RCC 7860 (cell line): Measurements from ENCODE around the gene MRPL48.
"Not testable (repeated sequence)": the region's sequence is repeated elsewhere in the genome, so short reads cannot be mapped to it uniquely, and the experiment has no call there.

Experiments
- DNase-seq: peaks from one replicate; pipeline ENCODE4 v3.0.0-alpha.2; 2015; ENCODE audit warnings: low spot score
- FAIRE-seq: peaks from 2 replicates; lab custom pipeline; 2012; peaks lifted over from hg19 to GRCh38; lab: Jason Lieb, UNC

Gene MRPL48

DNA sequence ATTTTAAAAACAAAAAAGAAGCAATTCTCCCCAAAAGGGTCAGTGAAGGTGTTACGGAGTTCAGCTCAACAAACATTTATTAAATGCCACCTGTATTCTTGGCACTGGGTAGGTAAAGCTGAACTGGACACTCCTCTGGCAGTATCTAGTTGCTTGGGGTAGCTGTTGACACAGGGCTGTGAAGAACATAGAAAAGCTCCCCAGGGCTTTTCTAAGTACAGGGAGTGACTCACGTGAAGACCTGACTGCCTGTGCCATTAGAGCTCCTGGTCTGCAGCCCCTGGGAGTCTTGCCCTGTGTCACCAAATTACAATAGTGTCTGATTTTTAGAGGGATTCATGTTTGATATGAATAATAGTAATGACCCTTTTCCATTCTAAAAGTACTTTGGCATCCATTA, 45.4 kb downstream of the MRPL48 start:
- no peak for FAIRE-seq
- DNase-seq = no peak

DNA sequence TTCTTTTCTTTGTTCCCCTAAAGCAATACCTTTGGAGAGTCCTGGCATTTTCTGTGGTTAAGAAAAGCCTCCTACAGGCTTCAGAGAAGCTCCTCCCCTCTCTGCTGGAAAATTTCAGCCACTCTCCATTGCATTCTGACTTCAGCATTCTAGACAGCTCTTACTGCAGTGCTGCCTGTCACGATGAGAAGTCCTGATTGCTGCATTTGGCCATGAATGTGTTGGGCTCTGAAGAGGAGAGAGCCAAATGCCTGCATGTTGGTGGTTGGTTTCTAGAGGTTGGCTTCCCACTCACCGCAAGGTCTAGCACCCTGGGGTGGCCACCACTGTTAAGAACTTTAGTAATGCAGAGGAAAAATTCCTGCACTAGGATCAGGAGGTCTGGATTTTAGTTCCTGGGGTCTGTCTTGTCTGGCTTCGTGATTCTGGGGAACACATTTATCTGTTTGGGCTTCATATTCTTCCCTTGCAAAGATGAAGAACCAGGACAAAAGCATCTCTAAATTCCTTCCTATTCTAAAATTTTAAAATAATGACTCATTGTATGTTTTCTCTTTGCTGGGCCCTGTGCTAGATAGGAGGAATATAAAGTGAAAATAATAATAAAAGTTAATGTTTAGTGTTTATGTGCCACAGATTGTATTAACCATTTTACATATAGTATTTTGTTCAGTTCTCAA, 50.9 kb downstream of the MRPL48 start:
- no peak for FAIRE-seq
- DNase-seq = no peak

DNA sequence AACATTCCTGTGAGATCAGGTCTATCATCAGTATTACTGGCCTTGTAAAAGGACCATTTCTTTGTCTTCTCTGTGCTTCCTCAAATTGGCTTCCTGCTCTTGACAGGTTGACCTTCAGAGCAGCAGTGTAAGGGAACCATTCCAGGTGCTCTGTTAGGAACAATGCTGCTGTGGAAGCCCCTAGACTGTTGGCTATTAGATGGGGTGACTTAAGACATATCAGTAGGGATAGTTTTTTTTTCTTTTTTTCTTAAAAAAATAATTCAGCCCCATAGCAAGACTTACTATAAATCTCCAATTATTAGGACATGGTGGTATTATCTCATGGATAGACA, 51.4 kb downstream of the MRPL48 start:
- DNase-seq = no peak
- FAIRE-seq = no peak

DNA sequence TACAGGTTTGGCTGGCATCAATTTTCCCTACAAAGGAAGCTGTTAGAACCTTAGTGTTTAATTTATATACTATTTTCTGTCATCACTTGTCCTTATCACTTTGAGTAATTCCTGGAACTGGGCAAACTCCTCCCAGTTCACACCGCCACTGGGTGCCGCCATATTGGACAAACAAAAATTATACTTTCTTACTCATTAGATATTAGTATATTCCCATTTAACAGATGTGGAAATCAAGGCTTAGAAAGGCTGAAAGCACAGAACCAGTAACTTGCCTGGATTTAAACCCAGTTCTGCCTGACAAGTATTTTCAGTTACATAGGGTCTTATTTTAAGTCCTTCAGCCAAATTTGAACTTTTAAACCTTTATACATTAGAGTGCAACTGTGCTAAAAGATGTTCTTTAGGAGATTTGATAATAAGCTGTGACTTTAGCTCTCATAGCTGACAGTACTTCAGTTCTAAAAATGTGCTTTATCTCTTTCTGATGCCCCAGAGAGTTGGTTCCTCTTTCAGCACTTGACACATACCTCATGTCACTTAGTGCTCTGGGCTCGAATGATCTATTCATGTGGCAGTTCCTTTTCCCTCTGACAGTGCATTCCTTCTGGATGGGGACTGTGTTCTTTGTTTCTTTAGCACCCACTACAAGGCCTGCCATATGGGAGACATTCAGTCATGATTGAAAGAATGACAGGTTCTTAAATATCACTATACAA, 63.5 kb downstream of the MRPL48 start:
- FAIRE-seq (no peak), DNase-seq (no peak)

DNA sequence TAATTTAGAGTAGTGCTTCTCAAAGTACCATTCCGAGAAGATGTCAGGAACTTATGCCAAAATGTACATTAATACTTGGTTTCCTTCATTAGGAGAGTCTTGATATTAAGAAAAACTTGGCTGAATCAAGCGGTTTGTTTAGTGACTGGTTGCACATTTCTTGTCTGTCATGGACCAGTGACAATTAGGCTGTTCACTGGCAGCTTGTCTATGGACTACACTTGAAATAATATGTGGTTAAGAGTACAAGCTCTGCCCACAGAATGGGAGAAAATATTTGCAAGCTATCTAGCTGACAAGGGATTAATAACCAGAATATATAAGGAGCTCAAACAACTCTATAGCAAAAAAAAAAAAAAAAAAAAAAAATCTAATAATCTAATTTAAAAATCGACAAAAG, 64.4 kb downstream of the MRPL48 start:
- DNase-seq = no peak
- FAIRE-seq = no peak

DNA sequence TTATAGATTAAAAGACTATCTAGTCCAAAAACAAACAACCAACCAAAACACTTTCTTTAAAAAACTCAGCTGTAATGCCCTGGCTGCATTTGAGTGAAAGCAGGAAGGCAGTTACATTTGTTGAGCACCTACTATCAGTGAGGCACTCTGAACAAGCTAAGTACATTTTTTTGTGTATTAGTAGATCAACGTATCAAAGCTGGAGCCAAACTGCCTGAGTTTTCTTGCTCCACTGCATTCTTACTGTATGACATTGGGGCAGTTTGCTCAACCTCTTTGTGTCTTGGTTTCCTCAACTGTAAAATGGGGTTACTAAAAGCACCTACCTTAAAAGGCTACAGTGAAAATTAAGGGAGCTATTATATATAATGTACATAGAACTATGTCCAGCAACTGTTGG, 67.0 kb downstream of the MRPL48 start:
- DNase-seq (no peak), FAIRE-seq (no peak)

DNA sequence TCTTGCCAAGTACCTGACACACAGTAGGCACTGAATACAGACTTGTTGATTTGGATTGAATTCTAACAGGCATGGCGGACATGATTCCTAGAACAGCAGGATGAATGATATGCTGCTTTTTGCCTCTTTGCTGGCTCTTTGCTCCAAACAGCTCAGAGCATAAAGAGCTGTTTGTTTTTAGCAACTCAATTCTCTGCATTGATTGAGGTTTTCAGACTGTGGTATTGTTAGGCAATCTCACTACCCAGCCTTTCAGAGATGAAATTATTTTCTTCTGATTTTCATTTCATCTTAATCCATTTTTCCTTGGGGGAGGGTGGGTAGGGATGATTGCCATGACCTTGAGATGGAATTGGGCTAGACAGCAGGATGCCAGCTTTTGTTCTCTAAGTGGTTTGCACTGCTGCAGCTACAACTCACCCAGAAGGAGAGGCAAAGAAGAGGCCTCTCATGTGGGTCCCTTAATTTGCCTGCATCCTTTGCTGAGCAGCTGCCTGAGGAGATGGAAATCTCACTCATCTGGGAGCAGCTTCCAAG, 68.4 kb downstream of the MRPL48 start:
- DNase-seq (no peak), FAIRE-seq (no peak)

DNA sequence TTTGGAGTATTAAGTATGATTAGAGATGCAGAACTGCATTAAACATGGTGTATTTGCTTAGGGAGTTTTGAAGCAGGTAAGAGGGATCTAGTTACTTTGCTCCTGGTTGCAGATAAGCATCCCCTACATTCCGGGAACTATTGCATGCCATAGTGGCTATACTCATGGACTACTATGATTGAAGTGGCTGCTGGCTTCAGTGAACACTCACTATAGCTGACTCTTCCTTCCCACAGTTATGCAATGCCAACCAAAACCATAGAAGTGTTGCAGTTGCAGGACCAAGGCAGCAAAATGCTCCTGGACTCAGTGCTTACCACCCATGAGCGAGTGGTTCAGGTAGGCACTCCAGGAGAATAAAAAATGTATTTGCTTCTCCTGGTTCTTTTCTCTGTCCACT, 72.0 kb downstream of the MRPL48 start:
- no peak for FAIRE-seq
- no peak for DNase-seq

DNA sequence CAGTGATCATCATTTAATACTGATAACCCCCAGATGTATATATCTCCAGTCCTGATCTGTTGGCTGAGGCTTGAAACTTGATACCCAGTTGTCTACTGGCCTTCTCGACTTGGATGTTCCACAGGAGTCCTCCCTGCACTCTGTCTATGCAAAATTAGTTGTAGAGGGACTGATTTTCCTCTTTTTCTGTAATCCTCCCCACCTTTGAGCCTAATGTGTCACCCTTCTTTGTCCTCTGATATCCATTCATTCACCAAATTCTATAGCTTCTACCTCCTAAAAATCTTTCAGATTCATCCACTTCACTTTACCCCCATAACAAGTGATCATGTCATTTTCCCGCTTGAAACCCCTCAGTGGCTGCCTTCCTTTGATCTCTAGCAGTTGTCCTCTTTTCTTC, 72.5 kb downstream of the MRPL48 start:
- FAIRE-seq (no peak), DNase-seq (no peak)

DNA sequence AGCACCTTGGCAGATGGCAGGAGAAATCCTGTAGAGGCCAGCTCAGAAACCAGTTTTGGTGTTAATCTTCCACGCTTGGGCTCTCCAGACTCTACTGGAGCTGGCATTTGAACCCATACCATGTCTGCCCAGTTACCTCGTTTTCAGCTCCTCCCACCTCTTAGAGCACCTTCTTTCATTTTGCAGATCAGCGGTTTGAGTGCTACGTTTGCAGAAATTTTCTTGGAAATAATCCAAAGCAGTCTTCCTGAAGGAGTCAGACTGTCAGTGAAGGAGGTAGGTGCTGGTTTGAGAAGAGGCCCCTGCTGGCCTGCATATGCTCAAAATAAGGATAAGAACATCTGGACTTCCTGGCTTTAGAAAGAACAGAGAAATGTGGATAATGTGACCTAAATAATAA, 75.3 kb downstream of the MRPL48 start:
- FAIRE-seq = no peak

DNA sequence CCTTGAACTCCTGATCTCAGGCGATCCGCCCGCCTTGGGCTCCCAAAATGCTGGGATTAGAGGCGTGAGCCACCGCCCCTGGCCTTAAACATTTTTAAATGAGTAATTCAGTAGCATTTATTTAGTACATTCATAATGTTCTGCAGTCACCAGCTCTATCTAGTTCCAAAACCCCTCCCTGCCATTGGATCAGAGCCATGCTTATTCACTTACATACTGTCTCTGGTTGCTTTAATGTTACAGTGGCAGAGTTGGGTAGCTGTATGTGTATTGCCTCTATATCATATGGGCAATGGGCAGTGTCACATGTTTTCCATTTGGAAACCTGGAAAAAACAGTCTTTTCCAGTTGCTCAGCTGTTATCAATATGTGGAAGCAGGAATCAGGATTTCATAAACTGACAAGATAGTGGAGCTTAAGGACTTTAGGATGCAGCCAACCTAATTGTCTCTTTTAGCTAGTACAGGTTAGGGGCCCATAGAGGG, 78.5 kb downstream of the MRPL48 start:
- no peak for FAIRE-seq
- no peak for DNase-seq

More for the DNA sequence above, 75.3 kb downstream of the MRPL48 start:
- no peak for DNase-seq

DNA sequence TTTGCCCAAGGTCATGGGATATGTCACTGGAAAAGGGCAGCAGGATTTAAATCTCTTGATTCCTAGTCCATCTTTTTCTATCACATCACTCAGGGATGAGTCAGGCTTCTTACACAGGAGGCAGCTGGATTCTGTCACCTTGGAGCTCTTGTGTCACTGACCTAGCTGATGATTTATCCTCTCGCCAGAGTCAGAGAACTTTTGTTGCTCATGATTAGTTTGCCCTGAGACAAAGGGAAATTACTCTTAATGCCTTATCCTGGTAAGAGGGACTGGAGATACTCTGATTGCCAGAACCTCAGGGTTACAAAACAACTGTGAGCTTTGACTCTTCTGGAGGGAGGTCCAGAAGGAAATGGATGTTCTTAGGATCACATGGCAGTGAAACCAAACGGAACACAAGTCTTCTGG, 78.9 kb downstream of the MRPL48 start:
- peak; percentile 82 for FAIRE-seq
- DNase-seq = peak; percentile 77

DNA sequence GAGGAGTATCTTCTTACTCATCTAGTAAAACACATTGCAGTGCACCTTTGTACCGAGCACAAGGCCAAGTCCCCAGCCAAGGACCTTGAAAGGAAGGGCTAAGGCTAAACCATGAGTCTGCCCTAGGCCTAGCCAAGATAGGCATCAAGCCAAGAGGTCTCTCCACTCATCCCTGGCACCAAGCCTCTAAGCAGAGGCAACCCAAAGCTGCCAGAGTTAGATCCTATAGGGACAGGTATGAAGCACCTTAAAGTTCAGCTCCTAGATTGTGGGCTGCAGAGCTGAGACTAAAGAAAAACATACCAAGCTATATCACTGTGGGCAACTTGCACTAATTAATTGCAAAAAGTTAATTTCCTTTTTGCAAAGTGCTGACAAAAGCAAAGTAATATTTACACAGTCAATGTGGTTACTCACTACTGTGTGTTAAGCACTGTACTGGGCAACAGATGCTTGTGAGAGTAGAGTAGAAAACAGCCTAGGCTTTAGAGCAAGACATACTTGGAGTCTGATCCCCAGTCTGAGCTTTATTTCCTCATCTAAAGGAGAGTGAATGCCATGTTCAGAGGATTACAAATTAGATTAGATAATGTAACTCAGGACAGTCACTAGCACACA, 81.8 kb downstream of the MRPL48 start:
- no peak for DNase-seq
- FAIRE-seq = no peak

DNA sequence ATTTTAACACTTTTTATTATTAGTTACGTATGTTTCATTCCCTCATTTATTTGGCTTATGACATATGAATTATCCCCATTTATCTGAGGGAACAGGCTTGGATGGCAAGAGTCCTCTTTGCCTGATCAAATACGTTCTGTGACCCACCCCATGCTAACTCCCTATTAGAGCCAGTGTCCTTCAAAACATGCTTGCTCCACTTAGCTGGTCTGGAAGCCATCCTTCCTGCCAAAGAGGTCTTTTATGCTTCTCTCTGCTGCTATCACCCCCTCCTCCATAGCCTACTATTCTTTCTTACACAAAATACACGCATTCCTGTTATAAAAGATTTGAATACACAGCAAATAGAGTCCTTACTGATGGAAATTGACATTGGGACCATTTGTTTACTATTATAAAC, 82.6 kb downstream of the MRPL48 start:
- DNase-seq = no peak
- FAIRE-seq = no peak

DNA sequence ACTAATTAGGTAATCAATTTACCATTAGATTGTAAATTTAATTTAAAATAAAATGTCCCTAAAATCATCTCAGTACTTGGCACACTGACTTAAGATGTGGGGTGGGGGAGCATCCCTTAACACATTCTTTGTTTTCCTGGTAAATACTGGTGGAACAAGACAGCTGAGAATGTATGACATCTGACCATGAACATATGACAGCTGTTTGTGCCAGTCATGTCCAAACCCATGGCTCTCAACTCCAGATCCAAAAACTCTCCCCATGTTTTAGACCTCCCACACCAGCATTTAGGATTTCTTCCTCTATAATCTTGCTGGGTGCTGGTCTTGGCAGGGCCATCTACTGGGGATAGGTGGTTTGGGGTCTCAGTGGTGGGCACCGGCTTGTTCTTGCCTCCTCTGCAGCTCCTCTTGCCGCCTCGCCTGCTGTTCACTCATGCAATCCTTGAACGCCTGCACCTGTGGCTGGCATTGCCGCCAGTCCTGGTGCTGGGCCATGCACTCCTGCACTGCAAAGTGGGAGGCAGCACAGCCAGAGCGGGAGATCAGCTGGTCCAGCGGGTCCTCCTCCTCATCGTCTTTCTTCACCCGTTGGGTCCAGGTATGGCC, 85.2 kb downstream of the MRPL48 start:
- FAIRE-seq = no peak

DNA sequence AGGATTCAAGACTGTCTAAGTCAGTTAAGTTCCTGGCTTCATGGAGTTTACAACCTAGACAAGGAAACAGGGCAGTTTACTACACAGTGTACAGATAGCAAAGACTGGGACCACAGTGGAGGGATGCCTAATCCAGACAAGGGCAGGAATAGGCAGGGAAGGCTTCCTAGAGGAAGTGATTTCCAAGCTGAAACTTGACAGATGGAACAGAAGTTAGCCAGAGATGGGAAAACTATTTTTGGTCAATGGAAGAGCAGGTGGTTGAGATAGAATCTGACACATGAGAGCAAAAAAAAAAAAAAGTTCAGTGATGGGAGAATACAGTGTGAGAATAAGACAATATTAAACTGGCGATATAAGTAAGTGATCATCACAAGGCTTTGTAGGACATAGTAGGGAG, 87.7 kb downstream of the MRPL48 start:
- FAIRE-seq = no peak
- DNase-seq = no peak

More for the DNA sequence above, 85.2 kb downstream of the MRPL48 start:
- no peak for DNase-seq

DNA sequence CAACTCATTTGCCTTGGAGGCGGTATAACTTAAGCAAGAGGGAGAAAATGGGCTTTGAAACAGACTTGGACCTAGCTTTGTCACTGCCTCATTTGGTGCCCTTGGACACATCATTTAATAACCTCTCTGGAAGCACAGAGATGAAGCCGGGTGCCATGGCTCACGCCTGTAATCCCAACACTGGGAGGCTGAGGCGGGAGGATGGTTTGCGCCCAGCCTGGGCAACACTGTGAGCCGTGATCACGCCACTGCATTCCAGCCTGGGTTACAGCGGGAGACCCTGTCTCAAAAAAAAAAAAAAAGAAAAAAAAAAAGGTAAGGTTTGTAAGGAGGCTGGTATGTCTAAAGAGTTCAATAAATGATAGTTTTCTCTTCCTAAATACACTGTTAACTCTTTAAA, 88.2 kb downstream of the MRPL48 start:
- FAIRE-seq = no peak
- no peak for DNase-seq

DNA sequence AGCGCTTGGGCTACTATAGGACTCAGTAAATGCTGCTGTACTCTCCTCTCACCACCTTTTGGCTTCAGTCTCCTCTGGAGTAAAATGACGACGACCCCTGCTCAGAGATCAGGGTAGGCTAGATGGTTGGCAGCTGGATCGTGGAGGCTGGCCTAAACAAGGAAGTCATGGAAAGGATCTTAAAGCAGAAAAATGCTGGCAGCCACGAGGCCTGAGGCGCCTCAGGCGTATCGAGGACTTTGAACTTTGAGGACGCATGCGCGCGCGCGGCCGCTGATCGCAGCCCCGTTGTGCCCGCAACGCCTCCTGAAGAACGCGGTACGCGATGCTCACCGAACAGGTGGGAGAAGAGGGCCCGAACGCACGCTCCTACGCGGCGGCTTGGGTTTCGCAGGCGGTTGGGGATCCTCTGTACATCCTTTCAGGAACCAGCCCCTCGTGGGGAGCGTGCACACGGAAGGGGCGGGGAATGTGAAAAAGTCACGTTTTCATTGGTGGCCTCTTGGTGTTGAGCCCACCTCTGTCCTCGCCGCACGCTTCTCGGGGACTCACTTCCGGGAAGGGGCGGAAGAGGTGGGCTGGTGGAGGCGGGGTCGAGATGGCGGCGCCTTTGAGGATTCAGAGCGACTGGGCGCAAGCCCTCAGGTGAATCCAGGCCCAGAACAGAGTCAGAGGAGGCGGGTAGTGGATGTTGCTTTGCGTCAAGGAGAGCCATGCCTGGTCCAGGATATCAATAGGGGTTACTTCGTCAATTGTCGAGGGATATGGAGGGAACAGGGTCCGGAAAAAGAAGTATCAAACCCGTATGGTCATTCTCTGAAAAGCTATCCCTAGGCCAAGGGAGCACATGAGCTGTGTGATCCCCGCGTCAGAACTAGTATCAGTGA, 89.0 kb downstream of the MRPL48 start, which contains the start of the genes COA4 and PAAF1:
Gene COA4, minus strand, starts transcription at position 423 of the 887 bp plus-strand sequence. CDS start 3,468 bp downstream, outside the sequence.
Gene PAAF1, plus strand, starts transcription at position 576 of the 887 bp plus-strand sequence. Its CDS starts 23 bp downstream, at position 599.
- FAIRE-seq = peak; percentile 72

DNA sequence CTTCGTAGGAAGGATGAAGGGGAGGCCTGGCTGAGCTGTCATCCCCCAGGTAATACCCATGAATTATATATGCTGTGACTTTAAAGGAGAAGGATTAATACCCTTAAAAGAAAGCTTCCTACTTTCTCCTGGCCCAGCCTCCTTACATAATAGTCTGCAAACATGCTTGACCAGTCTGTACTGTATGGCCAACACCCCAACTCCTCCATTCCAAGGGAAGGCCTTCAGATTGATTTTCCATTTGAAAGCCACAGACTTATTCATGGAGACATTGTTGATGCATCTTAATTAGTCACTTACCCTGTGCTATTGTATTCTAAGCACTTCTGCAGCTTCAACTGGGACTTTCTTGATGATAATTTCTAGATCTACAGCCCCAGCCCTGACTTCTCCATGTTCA, 91.1 kb downstream of the MRPL48 start:
- no peak for DNase-seq

More for the DNA sequence above, 89.0 kb downstream of the MRPL48 start, which contains the start of the genes COA4 and PAAF1:
- DNase-seq = peak; percentile 89

DNA sequence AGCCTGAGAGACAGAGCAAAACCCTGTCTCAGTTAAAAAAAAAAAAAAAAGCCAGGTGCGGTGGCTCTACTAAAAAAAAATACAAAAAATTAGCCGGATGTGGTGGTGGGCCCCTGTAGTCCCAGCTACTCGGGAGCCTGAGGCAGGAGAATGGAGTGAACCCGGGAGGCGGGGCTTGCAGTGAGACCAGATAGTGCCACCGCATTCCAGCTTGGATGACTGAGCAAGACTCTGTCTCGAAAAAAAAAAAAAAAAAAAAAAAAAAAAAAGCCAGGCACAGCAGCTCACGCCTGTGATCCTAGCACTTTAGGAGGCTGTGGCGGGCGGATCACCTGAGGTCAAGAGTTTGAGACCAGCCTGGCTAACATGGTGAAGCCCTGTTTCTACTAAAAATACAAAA, 92.8 kb downstream of the MRPL48 start:
- not testable (repeated sequence) for FAIRE-seq, DNase-seq

More for the DNA sequence above, 91.1 kb downstream of the MRPL48 start:
- no peak for FAIRE-seq
